ENCODE data around the gene ALOX15B.

ALOX15B gene

DNA sequence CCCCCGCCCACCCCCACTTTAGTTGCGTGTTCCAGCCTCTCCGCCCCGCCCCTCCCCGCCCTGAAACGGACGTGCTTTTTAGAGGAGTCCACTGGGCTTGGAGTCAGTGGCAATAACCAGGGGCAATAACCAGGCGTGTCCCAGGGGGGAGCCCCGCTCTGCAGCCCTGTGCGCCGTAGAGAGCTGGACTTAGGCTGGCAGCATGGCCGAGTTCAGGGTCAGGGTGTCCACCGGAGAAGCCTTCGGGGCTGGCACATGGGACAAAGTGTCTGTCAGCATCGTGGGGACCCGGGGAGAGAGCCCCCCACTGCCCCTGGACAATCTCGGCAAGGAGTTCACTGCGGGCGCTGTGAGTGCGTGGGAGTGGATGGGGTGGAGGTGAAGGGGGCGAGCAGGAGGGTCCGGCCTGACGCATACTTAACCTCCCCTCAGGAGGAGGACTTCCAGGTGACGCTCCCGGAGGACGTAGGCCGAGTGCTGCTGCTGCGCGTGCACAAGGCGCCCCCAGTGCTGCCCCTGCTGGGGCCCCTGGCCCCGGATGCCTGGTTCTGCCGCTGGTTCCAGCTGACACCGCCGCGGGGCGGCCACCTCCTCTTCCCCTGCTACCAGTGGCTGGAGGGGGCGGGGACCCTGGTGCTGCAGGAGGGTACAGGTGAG is at the start of gene ALOX15B:
Gene ALOX15B (plus strand): TSS at position 106 of the 657 bp plus-strand sequence. CDS start 97 bp downstream, at position 203.
- no peak for DNase-seq

GRCh38 chr17:7989781-7990655 is 48.8 kb upstream of the ALOX15B start:
- DNase-seq, result peak; percentile 7

DNA sequence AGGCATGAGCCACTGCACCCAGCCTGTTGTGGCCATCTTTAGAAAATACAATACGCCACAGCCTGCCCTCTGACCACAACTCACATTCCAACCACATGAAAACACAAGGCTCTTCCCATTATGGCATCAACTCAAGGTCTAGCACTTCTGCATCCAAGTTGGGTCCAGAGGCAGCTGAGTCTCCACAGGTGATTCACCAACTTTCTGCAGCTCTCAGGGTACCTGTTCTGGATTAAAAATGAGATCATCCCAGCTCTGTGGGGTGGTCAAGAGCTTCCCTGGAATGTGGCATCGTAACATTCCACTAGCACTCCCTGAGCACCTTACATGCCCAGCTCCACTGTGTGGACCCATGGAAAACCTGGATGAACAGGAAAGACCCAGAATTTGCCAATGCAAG is 46.3 kb upstream of the ALOX15B start:
- no peak for DNase-seq

DNA sequence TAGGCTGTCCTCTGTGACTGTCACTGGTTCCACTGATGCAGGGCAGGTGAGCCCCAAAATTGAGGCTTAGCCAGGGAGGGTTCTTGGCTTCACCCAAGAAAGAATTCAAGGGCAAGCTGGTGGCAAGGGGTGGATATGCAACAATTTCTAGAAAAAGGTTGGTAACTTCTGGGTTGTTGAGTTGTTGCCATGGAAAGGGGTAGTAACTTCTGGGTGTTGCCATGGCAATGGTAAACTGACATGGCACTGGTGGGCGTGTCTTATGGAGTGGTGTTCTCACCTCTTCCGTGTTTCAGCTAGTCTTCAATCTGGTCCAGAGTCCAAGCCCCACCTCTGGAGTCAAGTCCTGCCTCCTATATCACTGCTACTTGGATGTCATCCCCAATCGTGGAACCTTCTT is 45.9 kb upstream of the ALOX15B start:
- no peak for DNase-seq

DNA sequence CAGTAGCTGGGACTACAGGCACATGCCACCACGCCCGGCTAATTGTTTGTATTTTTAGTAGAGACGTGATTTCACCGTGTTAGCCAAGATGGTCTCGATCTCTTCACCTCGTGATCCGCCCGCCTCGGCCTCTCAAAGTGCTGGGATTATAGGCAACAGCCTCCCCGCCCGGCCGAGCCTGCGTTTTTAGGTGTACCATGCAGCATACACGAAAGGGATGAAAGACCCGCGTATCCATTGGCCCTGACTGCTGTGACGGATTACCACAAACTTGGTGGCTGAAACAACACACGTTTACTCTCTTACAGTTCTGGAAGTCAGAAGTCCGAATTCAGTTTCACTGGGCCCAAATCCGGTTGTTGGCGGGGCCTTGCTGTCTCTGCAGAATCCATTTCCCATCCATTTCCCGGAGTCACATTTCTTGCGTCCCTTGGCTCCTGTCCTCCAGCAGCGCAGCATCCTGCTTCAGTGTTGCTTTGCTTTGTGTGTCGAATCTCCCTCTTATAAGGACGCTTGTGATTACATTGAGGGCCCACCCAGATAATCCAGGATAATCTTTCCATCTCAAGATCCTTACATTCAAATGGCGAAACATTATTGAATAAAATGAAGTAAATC is 44.8 kb upstream of the ALOX15B start:
- DNase-seq, result no peak

GRCh38 chr17:7995724-7996123 is 43.1 kb upstream of the ALOX15B start:
- DNase-seq, result no peak

- no peak for DNase-seq
These were observed 41.7 kb upstream of the ALOX15B start for GRCh38 chr17:7997186-7997585.

DNA sequence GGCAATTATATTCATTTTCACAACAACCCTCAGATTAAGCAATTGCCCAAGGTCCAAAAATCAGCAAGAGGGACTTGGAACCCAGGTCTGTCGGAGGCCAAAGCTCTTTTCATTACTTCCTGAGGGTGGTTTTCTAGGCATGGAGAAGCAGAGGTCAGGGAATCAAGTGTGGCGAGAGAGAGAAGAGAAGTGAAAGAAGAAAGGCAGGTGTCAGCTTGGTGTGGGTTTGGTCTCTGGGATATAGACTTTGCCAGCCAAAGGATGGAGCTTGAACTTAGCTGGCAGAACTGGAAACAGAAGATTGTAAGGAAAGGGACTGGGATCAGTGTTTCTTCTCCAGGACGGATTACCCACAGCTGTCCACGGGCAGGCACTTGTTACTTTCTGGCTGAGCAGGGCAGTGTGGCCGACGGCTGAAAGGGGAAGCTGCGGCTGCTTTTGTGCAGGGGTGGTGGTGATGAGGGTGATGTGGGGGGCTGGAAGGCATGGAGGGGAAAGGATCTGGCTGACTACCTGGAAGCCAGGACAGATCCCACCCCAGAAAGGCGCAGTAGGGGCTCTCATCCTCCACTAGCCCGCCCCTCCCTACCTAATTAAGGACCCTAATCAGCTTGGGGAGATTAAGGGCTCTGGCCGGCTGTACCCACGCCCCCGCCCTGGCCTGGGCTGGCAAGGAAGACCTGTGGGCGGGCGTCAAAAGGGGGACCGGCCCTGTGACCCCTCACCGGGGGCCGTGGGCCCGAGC is 36.7 kb upstream of the ALOX15B start, which contains the start of gene GUCY2D:
Gene GUCY2D (plus strand): TSS at position 640 of the 745 bp plus-strand sequence. CDS start 433 bp downstream, outside the sequence.
- no peak for DNase-seq

DNA sequence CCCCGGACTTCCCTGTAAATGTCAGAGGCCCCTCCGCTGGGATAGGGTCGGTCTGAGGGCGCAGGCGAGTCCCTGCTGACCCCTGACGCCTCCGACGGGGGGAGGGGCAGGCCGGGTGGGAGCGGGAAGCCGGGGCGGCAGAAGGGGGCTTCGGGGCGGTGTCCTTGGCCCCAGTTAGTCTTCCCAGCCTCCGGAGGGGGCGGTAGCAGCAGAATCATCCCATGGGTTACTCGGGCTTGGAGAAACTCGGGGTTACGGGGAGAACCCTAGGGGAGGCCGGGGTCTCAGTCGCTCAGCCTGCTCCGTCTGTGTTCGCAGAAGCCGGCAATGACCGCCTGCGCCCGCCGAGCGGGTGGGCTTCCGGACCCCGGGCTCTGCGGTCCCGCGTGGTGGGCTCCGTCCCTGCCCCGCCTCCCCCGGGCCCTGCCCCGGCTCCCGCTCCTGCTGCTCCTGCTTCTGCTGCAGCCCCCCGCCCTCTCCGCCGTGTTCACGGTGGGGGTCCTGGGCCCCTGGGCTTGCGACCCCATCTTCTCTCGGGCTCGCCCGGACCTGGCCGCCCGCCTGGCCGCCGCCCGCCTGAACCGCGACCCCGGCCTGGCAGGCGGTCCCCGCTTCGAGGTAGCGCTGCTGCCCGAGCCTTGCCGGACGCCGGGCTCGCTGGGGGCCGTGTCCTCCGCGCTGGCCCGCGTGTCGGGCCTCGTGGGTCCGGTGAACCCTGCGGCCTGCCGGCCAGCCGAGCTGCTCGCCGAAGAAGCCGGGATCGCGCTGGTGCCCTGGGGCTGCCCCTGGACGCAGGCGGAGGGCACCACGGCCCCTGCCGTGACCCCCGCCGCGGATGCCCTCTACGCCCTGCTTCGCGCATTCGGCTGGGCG is 35.9 kb upstream of the ALOX15B start:
- DNase-seq, result no peak

DNA sequence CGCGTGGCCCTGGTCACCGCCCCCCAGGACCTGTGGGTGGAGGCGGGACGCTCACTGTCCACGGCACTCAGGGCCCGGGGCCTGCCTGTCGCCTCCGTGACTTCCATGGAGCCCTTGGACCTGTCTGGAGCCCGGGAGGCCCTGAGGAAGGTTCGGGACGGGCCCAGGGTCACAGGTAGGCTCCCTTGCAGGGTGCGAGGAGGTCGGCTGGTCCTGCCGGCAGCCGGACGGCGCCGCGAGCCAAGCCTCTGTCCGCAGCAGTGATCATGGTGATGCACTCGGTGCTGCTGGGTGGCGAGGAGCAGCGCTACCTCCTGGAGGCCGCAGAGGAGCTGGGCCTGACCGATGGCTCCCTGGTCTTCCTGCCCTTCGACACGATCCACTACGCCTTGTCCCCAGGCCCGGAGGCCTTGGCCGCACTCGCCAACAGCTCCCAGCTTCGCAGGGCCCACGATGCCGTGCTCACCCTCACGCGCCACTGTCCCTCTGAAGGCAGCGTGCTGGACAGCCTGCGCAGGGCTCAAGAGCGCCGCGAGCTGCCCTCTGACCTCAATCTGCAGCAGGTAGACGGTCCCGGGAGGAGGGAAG is 35.2 kb upstream of the ALOX15B start:
- DNase-seq, result no peak

DNA sequence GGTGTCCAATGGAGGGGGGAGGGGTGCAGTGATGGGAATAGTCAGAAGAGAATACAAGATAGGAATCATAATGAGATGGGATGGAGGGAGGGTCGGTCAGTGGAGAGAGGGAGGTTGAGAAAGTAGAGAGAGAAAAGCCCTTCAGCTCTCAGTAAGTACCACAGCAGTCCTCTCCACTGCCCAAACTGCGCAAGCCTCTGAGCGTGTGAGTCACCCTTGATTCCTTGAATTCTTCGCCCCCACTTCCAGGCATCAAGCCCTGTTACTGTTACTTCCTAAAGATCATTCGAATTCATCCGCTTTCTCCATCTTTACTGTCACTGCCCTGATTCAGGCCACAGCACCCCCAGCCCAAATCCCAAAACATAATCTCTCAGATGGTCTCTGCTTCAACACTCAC is 34.0 kb upstream of the ALOX15B start:
- no peak for DNase-seq

DNA sequence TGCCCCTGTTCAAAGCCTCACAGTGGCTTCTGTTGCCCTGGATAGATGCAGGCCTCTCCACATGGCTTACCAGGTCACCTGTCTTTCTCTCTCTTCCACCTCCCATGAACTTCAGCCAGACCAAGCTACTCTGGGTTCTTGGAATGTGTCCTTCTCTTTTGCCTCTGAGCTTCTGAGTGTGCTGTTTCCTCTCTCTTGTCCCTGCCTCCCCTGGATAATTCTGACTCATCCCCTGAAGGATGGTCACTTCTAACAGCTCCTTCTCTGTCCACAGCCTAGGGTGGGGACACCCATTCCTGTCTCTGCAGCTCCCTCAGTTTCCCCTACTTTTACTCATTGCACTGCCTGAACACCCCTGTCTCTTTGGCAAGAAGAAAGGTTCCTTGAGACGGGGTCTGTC is 33.5 kb upstream of the ALOX15B start:
- DNase-seq, result no peak

DNA sequence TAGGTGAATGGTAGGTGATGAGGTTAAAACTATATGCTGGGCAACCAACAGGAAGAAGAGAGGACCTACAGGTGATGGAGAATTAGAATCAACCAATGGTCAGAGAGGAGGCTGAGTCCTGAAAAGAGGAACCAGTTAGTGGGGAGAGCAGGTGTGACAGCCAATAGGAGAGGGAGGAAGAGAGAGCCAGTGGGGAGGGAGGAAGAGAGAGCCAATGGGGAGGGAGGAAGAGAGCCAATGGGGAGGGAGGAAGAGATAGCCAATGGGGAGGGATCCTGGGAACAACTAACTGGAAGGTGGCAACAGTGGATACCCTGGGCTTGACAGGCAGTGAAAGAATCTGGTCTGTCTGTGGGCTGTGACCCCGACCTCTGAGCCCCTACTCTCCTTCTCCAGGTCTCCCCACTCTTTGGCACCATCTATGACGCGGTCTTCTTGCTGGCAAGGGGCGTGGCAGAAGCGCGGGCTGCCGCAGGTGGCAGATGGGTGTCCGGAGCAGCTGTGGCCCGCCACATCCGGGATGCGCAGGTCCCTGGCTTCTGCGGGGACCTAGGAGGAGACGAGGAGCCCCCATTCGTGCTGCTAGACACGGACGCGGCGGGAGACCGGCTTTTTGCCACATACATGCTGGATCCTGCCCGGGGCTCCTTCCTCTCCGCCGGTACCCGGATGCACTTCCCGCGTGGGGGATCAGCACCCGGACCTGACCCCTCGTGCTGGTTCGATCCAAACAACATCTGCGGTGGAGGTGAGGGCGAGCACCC is 32.7 kb upstream of the ALOX15B start:
- no peak for DNase-seq

DNA sequence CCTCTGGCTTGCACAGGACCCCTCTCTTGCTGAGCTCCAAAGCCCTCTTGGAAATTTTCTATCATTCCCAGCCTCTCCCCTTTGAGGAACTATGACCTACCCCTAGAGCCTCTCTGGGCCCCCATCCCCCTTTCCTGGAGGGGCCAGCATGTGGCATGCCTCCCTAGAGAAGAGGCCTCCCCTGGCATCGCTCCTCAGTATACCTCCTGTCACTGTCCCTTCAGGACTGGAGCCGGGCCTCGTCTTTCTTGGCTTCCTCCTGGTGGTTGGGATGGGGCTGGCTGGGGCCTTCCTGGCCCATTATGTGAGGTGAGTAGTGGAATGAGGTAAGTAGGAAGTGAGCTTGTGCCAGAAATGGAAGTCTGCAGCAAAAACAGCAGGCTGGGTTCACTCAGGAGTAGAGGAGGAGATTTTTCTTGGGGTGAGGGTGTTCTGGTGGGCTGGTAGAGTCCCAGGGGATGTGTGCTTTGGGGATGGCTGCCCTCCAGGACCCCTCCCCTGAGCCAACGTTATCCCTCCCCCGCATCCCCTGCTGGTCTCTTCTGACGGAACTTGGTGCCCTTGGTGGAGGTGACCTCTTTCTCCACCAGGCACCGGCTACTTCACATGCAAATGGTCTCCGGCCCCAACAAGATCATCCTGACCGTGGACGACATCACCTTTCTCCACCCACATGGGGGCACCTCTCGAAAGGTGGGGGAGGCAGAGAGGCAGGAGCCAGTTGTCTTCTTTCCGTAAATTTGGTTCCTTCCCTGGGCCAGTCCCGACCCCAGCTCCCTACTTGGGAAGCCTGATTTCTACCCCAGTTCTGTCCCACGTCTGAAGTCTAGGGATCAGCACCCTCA is 31.8 kb upstream of the ALOX15B start:
- no peak for DNase-seq

DNA sequence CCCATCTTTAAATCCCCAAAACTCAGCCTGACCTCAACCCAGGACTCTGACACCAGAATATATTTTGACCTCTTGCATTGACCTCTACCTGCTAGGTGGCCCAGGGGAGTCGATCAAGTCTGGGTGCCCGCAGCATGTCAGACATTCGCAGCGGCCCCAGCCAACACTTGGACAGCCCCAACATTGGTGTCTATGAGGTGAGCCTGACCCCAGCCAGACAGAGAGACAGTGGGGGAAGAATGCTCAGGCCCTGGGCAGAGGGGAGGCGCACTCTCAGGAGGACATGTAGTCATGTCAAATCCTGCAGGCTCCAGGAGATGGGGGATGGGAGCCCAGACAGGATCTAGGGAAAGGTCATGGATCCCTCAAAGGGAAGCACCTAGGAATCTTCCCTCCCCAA is 31.0 kb upstream of the ALOX15B start:
- DNase-seq, result no peak

GRCh38 chr17:8012045-8012580 is 26.7 kb upstream of the ALOX15B start:
- no peak for DNase-seq

- DNase-seq, result no peak
These were observed 25.7 kb upstream of the ALOX15B start for GRCh38 chr17:8012996-8013640.

DNA sequence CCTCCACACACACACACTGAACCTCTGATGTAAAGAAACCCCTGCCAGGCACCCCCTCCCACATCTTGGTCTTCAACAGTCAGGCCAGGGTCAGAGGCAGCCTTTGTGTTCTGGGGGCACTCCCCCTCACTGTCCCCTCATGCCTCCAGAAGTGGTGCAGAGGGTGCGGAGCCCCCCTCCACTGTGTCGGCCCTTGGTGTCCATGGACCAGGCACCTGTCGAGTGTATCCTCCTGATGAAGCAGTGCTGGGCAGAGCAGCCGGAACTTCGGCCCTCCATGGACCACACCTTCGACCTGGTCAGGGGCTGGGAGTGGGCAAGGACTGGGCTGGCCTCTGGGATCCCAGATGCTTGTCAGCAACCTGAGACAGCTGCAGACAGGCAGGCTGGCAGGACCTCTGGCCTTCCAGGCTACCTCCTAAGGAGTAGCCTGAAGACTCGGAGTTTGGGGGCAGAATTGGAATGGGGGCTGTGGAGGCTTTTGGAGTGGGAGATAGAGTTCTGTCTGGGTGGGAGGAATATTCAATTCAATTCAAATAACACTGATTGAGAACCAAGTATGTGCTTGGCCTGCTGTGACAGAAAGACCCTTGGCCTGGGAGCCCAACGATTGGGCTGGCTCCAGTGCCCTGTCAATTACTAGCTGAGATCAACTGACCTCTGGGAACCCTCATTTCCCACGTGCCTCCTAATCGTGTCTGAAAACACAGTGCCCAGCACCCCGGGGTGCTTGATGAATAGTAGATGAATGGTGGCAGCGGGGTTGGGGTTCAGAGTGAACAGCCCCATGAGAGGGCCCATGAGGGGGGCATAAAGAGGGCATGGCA is 24.9 kb upstream of the ALOX15B start:
- DNase-seq, result no peak

All from NCI-H2029 treated with DMSO at 0.1 percent for 48 hours (cell line).